ENCODE measurements around the gene CORO2A. TPM values are rescaled to one million over a fixed set of nuclear protein-coding genes. Genes with fewer than 3 reads are reported as not detected.

Gene CORO2A
- total and polyA plus RNA-seq, 2 donors (not counting 3 experiments of a cell fraction or from before 2014, with no cell fraction given), result 0.35 to 0.53 TPM

- dilution Hi-C loops (cut with MboI; ENCODE audit: extremely low pct_ligation_motif_present, low sequenced_read_pairs) (no loop called here), intact Hi-C loops (cut with micrococcal nuclease) (no loop called here)
- no peaks in the 10 kb centered on the region for H3K9me1 ChIP-seq (replicated peaks; ENCODE audit: control insufficient read depth, extremely low read depth, insufficient read depth, low read length)
- no peak overlapping the region for H2AFZ ChIP-seq (ENCODE audit: low read depth, low read length)
- CTCF ChIA-PET, result interaction anchor here (1.0 kb wide), 2 partner anchors 23 to 118 kb away, joined by 3 read pairs; no protein-coding TSS in a partner anchor
- H3K9me3 ChIP-seq (replicated peaks; ENCODE audit: control insufficient read depth, insufficient read depth, low read length), result no peaks in the 10 kb centered on the region
- no peak overlapping the region for H3K4me3 ChIP-seq (replicated peaks in 1 of 3; ENCODE audit: insufficient read depth in 1 of 3, low read depth in 1 of 3, low read length in 3 of 3)
- POLR2A ChIA-PET, result no interaction called here
- no peak overlapping the region for H3K4me2 ChIP-seq (ENCODE audit: insufficient read depth, low read length)
- H3K36me3 ChIP-seq (ENCODE audit: control insufficient read depth in 2 of 2, extremely low read depth in 1 of 2, insufficient read depth in 2 of 2, low read length in 2 of 2), result no peaks in the 10 kb centered on the region
- FAIRE-seq (no peak), DNase-seq (ENCODE audit: low read depth, low spot score) (no peak)
- H3K27me3 ChIP-seq (ENCODE audit: control insufficient read depth in 2 of 2, insufficient read depth in 2 of 2, low read length in 2 of 2), result no peaks in the 10 kb centered on the region
- no TSS peak for BruUV-seq (replicated peaks)
- no peaks in the 10 kb centered on the region for H3K79me2 ChIP-seq (ENCODE audit: control insufficient read depth, insufficient read depth, low read length)
- TF ChIP-seq POLR2AphosphoS5 (IDR thresholded peaks at IDR 0.05; ENCODE audit: insufficient read depth, low read depth, low read length), result no peak
- TF ChIP-seq MYC (IDR thresholded peaks at IDR 0.05; ENCODE audit: low read depth, low read length), result no peak
- no peak for TF ChIP-seq GATA2 (IDR thresholded peaks at IDR 0.05; ENCODE audit: insufficient read depth, insufficient read length, low read depth, low read length)
- H3K27ac ChIP-seq (ENCODE audit: insufficient read depth, low read depth, low read length), result no peak overlapping the region
- H4K20me1 ChIP-seq (replicated peaks; ENCODE audit: control insufficient read depth, extremely low read depth, insufficient read depth, low read length), result no peaks in the 10 kb centered on the region
- no peak overlapping the region for H3K9ac ChIP-seq (replicated peaks; ENCODE audit: extremely low read depth, insufficient read depth, low read length)
- no peaks in the 10 kb centered on the region for H3K4me1 ChIP-seq (ENCODE audit: control insufficient read depth, extremely low read depth, insufficient read depth, low read length)
Measured at GRCh38 chr9:98097836-98098235, 94.6 kb downstream of the CORO2A start.

DNA sequence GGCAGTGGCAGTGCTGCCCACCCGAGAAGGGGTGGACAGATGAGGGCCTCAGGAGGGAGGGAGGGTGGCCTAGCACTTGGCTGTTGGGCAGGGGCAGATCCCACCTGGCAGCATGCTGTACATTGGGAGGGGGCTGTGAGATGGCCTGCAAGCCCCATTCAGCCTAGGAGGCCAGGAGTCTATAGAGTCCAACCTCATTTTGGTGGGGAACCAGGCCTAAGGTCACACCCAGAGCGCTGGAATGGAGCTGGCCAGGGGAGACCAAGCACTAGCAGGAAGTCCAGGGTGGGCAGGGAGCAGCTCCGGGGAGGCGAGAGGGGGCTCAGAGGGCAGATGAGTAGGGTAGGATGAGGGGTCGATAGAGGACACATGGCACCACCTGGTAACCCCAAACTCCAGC is 96.3 kb downstream of the CORO2A start:
- no peaks in the 10 kb centered on the region for H3K27me3 ChIP-seq (ENCODE audit: control insufficient read depth in 2 of 2, insufficient read depth in 2 of 2, low read length in 2 of 2)
- H3K4me1 ChIP-seq (ENCODE audit: control insufficient read depth, extremely low read depth, insufficient read depth, low read length), result no peaks in the 10 kb centered on the region
- BruUV-seq (replicated peaks), result no TSS peak
- H3K27ac ChIP-seq (ENCODE audit: insufficient read depth, low read depth, low read length), result no peak overlapping the region
- no peak overlapping the region for H2AFZ ChIP-seq (ENCODE audit: low read depth, low read length)
- no peak overlapping the region for H3K4me3 ChIP-seq (replicated peaks in 1 of 3; ENCODE audit: insufficient read depth in 1 of 3, low read depth in 1 of 3, low read length in 3 of 3)
- no peaks in the 10 kb centered on the region for H3K9me3 ChIP-seq (replicated peaks; ENCODE audit: control insufficient read depth, insufficient read depth, low read length)
- H3K9me1 ChIP-seq (replicated peaks; ENCODE audit: control insufficient read depth, extremely low read depth, insufficient read depth, low read length), result no peaks in the 10 kb centered on the region
- H3K4me2 ChIP-seq (ENCODE audit: insufficient read depth, low read length), result no peak overlapping the region
- H3K79me2 ChIP-seq (ENCODE audit: control insufficient read depth, insufficient read depth, low read length), result no peaks in the 10 kb centered on the region
- no peak overlapping the region for H3K9ac ChIP-seq (replicated peaks; ENCODE audit: extremely low read depth, insufficient read depth, low read length)
- intact Hi-C loops (cut with micrococcal nuclease), result no loop called here
- H3K36me3 ChIP-seq (ENCODE audit: control insufficient read depth in 2 of 2, extremely low read depth in 1 of 2, insufficient read depth in 2 of 2, low read length in 2 of 2), result no peaks in the 10 kb centered on the region
- DNase-seq (ENCODE audit: low read depth, low spot score) (no peak), FAIRE-seq (no peak)
- H4K20me1 ChIP-seq (replicated peaks; ENCODE audit: control insufficient read depth, extremely low read depth, insufficient read depth, low read length), result no peaks in the 10 kb centered on the region
- CTCF ChIA-PET, result interaction anchor here (1.1 kb wide), 1 partner anchor 10 kb away, joined by 3 read pairs; no protein-coding TSS in a partner anchor
- TF ChIP-seq MAX (IDR thresholded peaks at IDR 0.05; ENCODE audit: insufficient read depth, insufficient read length) (no peak), POLR2A (IDR thresholded peaks at IDR 0.05; ENCODE audit: low read depth, low read length) (no peak), MYC (IDR thresholded peaks at IDR 0.05; ENCODE audit: low read depth, low read length) (no peak), JUN (IDR thresholded peaks at IDR 0.05; ENCODE audit: borderline replicate concordance, insufficient read depth, insufficient read length, low read depth) (no peak), EZH2 (IDR thresholded peaks at IDR 0.05; ENCODE audit: borderline replicate concordance, low read depth, low read length, severe bottlenecking) (no peak), CTCF (IDR thresholded peaks at IDR 0.05; ENCODE audit: extremely low read depth in 1 of 2, insufficient read depth in 1 of 2, low read depth in 1 of 2, low read length in 2 of 2) (no peak), GATA2 (IDR thresholded peaks at IDR 0.05; ENCODE audit: insufficient read depth, insufficient read length, low read depth, low read length) (no peak), FOS (IDR thresholded peaks at IDR 0.05; ENCODE audit: borderline replicate concordance, insufficient read depth, low read length) (no peak), POLR2AphosphoS5 (IDR thresholded peaks at IDR 0.05; ENCODE audit: insufficient read depth, low read depth, low read length) (no peak)
- dilution Hi-C loops (cut with MboI; ENCODE audit: extremely low pct_ligation_motif_present, low sequenced_read_pairs), result no loop called here
- POLR2A ChIA-PET, result no interaction called here
